Cerebellar nuclear complex (tissue), 1 donor: ENCODE results near the gene TCEAL5.
"Not testable (repeated sequence)": the region's sequence is repeated elsewhere in the genome, so short reads cannot be mapped to it uniquely, and the experiment has no call there.

Source experiments
- DNase-seq, 2 experiments: peaks; one replicate each; lab custom pipeline; 2025; lab: John Stamatoyannopoulos, UW

The TCEAL5 gene

GRCh38 chrX:103233263-103233662 is 43.3 kb downstream of the TCEAL5 start:
- no peak for DNase-seq

GRCh38 chrX:103225918-103226317 is 50.6 kb downstream of the TCEAL5 start:
- not testable (repeated sequence) for DNase-seq
